Measurements from ENCODE around the gene DLGAP1.

The DLGAP1 gene

GRCh38 chr18:3612315-3612714 lies 842.8 kb downstream of the DLGAP1 start:
- no peak for TF ChIP-seq FOXM1 (IDR thresholded peaks at IDR 0.05; ENCODE audit: borderline replicate concordance, low read depth)
- TF ChIP-seq EGR1 (IDR thresholded peaks at IDR 0.05) = no peak
- TF ChIP-seq YY1 (IDR thresholded peaks at IDR 0.05; ENCODE audit: low read depth) = no peak
- no peak for TF ChIP-seq TCF12 (IDR thresholded peaks at IDR 0.05; ENCODE audit: low read depth)
- TF ChIP-seq NFIC (IDR thresholded peaks at IDR 0.05) = no peak
- no peak for TF ChIP-seq EP300 (IDR thresholded peaks at IDR 0.05; ENCODE audit: borderline replicate concordance)
- TF ChIP-seq, protein P1, sequence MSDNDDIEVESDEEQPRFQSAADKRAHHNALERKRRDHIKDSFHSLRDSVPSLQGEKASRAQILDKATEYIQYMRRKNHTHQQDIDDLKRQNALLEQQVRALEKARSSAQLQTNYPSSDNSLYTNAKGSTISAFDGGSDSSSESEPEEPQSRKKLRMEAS (IDR thresholded peaks at IDR 0.05) = no peak
- TF ChIP-seq ZBTB7A (IDR thresholded peaks at IDR 0.05; ENCODE audit: low read depth) = no peak
- TF ChIP-seq, protein P2, sequence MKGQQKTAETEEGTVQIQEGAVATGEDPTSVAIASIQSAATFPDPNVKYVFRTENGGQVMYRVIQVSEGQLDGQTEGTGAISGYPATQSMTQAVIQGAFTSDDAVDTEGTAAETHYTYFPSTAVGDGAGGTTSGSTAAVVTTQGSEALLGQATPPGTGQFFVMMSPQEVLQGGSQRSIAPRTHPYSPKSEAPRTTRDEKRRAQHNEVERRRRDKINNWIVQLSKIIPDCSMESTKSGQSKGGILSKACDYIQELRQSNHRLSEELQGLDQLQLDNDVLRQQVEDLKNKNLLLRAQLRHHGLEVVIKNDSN (IDR thresholded peaks at IDR 0.05) = no peak
- TF ChIP-seq RAD21 (IDR thresholded peaks at IDR 0.05; ENCODE audit: low read depth) = no peak
- no peak for TF ChIP-seq TEAD4 (IDR thresholded peaks at IDR 0.05)
- TF ChIP-seq CEBPB (IDR thresholded peaks at IDR 0.05) = no peak
- TF ChIP-seq, protein P3, sequence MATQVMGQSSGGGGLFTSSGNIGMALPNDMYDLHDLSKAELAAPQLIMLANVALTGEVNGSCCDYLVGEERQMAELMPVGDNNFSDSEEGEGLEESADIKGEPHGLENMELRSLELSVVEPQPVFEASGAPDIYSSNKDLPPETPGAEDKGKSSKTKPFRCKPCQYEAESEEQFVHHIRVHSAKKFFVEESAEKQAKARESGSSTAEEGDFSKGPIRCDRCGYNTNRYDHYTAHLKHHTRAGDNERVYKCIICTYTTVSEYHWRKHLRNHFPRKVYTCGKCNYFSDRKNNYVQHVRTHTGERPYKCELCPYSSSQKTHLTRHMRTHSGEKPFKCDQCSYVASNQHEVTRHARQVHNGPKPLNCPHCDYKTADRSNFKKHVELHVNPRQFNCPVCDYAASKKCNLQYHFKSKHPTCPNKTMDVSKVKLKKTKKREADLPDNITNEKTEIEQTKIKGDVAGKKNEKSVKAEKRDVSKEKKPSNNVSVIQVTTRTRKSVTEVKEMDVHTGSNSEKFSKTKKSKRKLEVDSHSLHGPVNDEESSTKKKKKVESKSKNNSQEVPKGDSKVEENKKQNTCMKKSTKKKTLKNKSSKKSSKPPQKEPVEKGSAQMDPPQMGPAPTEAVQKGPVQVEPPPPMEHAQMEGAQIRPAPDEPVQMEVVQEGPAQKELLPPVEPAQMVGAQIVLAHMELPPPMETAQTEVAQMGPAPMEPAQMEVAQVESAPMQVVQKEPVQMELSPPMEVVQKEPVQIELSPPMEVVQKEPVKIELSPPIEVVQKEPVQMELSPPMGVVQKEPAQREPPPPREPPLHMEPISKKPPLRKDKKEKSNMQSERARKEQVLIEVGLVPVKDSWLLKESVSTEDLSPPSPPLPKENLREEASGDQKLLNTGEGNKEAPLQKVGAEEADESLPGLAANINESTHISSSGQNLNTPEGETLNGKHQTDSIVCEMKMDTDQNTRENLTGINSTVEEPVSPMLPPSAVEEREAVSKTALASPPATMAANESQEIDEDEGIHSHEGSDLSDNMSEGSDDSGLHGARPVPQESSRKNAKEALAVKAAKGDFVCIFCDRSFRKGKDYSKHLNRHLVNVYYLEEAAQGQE (IDR thresholded peaks at IDR 0.05; ENCODE audit: low read depth) = no peak
- no peak for TF ChIP-seq CREB1 (IDR thresholded peaks at IDR 0.05; ENCODE audit: low read depth)
- TF ChIP-seq TAF1 (IDR thresholded peaks at IDR 0.05; ENCODE audit: low read depth) = no peak

- TF ChIP-seq, protein P3 (IDR thresholded peaks at IDR 0.05; ENCODE audit: low read depth) = no peak
- TF ChIP-seq YY1 (IDR thresholded peaks at IDR 0.05; ENCODE audit: low read depth) (no peak), TCF12 (IDR thresholded peaks at IDR 0.05; ENCODE audit: low read depth) (no peak), TAF1 (IDR thresholded peaks at IDR 0.05; ENCODE audit: low read depth) (no peak), EGR1 (IDR thresholded peaks at IDR 0.05) (no peak), CEBPB (IDR thresholded peaks at IDR 0.05) (no peak), TEAD4 (IDR thresholded peaks at IDR 0.05) (no peak), NFIC (IDR thresholded peaks at IDR 0.05) (no peak), EP300 (IDR thresholded peaks at IDR 0.05; ENCODE audit: borderline replicate concordance) (no peak), ZBTB7A (IDR thresholded peaks at IDR 0.05; ENCODE audit: low read depth) (no peak), RAD21 (IDR thresholded peaks at IDR 0.05; ENCODE audit: low read depth) (no peak), CREB1 (IDR thresholded peaks at IDR 0.05; ENCODE audit: low read depth) (no peak), FOXM1 (IDR thresholded peaks at IDR 0.05; ENCODE audit: borderline replicate concordance, low read depth) (no peak)
- TF ChIP-seq, protein P2 (IDR thresholded peaks at IDR 0.05) = no peak
- TF ChIP-seq, protein P1 (IDR thresholded peaks at IDR 0.05) = no peak
Observed at GRCh38 chr18:3611313-3612090, 843.6 kb downstream of the DLGAP1 start.

DNA sequence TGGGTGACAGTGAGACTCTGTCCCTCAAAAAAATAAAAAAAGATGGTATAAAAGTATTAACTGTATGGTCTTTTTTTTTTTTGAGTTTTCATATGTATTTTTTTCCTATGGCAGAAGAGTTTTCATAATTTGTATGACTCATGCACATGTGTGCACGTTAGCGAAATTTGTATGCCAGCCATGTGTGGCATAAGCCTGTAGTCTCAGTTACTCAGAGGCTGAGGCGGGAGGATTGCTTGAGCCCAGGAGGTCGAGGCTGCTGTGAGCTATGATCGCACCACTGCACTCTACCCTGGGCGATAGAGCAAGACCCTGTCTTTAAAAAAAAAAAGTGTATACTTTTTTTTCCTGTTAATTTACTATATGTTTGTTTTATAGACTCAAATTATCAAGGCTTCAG lies 844.3 kb downstream of the DLGAP1 start:
- TF ChIP-seq YY1 (IDR thresholded peaks at IDR 0.05; ENCODE audit: low read depth) = no peak
- TF ChIP-seq RAD21 (IDR thresholded peaks at IDR 0.05; ENCODE audit: low read depth) = no peak
- TF ChIP-seq, protein P1 (IDR thresholded peaks at IDR 0.05) = no peak
- no peak for TF ChIP-seq FOXM1 (IDR thresholded peaks at IDR 0.05; ENCODE audit: borderline replicate concordance, low read depth)
- no peak for TF ChIP-seq CEBPB (IDR thresholded peaks at IDR 0.05)
- TF ChIP-seq CREB1 (IDR thresholded peaks at IDR 0.05; ENCODE audit: low read depth) = no peak
- TF ChIP-seq, protein P2 (IDR thresholded peaks at IDR 0.05) = no peak
- TF ChIP-seq EGR1 (IDR thresholded peaks at IDR 0.05) = no peak
- TF ChIP-seq ZBTB7A (IDR thresholded peaks at IDR 0.05; ENCODE audit: low read depth) = no peak
- TF ChIP-seq EP300 (IDR thresholded peaks at IDR 0.05; ENCODE audit: borderline replicate concordance) = no peak
- TF ChIP-seq TEAD4 (IDR thresholded peaks at IDR 0.05) = no peak
- TF ChIP-seq, protein P3 (IDR thresholded peaks at IDR 0.05; ENCODE audit: low read depth) = no peak
- no peak for TF ChIP-seq TCF12 (IDR thresholded peaks at IDR 0.05; ENCODE audit: low read depth)
- no peak for TF ChIP-seq NFIC (IDR thresholded peaks at IDR 0.05)
- TF ChIP-seq TAF1 (IDR thresholded peaks at IDR 0.05; ENCODE audit: low read depth) = no peak

Measured in Ishikawa (cell line).